NT2/D1 (cell line): ENCODE measurements around the gene SLC25A23.

Experiments
- SUZ12 ChIP-seq: IDR thresholded peaks from 2 replicates; pipeline ENCODE4 v1.6.1; 2011; ENCODE audit not compliant: insufficient read length, insufficient read depth; ENCODE audit errors: extremely low read depth
- YY1 ChIP-seq: IDR thresholded peaks from 2 replicates; pipeline ENCODE4 v1.6.1; 2011; ENCODE audit not compliant: insufficient read length, insufficient read depth
- ZNF274 ChIP-seq: IDR thresholded peaks from 2 replicates; pipeline ENCODE4 v1.6.1; 2011; ENCODE audit warnings: mild to moderate bottlenecking, low read depth, low read length

DNA sequence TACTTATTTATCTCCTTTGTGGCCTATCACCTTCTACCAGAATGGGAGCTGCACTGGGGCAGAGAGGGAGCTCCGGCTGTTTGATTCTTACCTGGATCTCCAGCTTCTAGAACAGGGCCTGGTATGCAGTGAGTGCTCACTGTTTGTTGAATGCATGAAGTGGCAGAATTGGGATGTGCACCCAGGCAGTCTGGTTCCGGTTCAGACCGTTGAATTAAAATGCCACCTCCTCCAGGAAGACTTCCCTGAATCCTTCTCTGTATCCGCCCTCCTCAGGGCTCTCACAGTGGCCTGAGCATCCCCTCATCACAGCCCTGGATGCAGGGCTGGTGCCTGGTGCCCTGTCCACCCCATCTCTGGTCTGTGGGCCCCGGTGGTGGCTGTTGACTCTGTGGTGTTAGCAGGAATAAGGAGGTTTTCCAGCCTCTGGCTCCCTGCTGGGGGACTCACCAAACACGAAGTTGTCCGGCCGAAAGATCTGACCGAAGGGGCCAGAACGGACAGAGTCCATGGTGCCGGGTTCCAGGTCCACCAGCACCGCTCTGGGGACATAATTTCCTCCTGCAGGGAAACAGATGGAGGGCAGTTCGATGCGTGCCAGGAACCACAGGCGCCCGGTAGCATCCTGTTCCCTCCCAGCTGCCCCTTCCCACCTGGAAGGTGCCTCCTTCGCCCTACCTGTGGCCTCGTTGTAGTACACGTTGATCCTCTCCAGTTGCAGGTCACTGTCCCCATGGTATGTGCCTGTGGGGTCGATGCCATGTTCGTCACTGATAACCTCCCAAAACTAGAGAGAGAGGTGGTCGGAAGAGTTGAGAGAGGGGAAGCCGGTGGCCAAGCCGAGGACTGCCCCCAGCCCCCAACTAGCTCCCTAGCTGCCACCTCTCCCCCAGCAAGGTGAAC lies 41.5 kb upstream of the SLC25A23 start:
- TF ChIP-seq YY1 (no peak), SUZ12 (no peak), ZNF274 (no peak)
